ENCODE data around the gene COL15A1.
A peak's percentile ranks its signal among the peaks of the same experiment; 100 is the strongest.

Gene COL15A1

GRCh38 chr9:99108131-99108530 lies 164.4 kb downstream of the COL15A1 start:
- no peak for DNase-seq (ENCODE audit: low spot score)

- DNase-seq (ENCODE audit: low spot score) = peak; percentile 62
Observed at GRCh38 chr9:99109522-99109921, 165.8 kb downstream of the COL15A1 start.

GRCh38 chr9:99112750-99113413 lies 169.2 kb downstream of the COL15A1 start:
- no peak for DNase-seq (ENCODE audit: low spot score)

GRCh38 chr9:99113414-99114048 lies 169.8 kb downstream of the COL15A1 start:
- no peak for DNase-seq (ENCODE audit: low spot score)

- no peak for DNase-seq (ENCODE audit: low spot score)
Observed at GRCh38 chr9:99114049-99114440, 170.3 kb downstream of the COL15A1 start.

GRCh38 chr9:99114846-99115500 lies 171.3 kb downstream of the COL15A1 start:
- DNase-seq (ENCODE audit: low spot score) = no peak

- no peak for DNase-seq (ENCODE audit: low spot score)
Observed at GRCh38 chr9:99116003-99116411, 172.3 kb downstream of the COL15A1 start.

GRCh38 chr9:99118782-99119466 lies 175.2 kb downstream of the COL15A1 start:
- peak; percentile 17 for DNase-seq (ENCODE audit: low spot score)

GRCh38 chr9:99119976-99120655 lies 176.4 kb downstream of the COL15A1 start:
- DNase-seq (ENCODE audit: low spot score) = no peak

Measured in Ammon's horn (tissue), 1 donor.